ENCODE results near the gene PPP1R7. TPM values are rescaled to one million over a fixed set of nuclear protein-coding genes. Genes with fewer than 3 reads are reported as not detected.
A peak's percentile ranks its signal among the peaks of the same experiment; 100 is the strongest.

PPP1R7 gene
- total and polyA plus RNA-seq, 5 donors from 2014 or later, result 68.0 to 150 (median 106) TPM

- Mint-ChIP-seq H3K27ac (no peak overlapping the region), H3K4me3 (no peak overlapping the region), H3K27me3 (no peaks in the 10 kb centered on the region), H3K9me3 (peaks cover 0 to 4% (median 0%) of the 10 kb centered on the region in 7 donors), H3K36me3 (peaks cover 34% of the 10 kb centered on the region), H3K4me1 (peaks cover 0 to 7% (median 3%) of the 10 kb centered on the region in 4 donors)
- Histone ChIP-seq H3K4me3 (ENCODE audit: low read depth, low read length) (no peak overlapping the region), H3K27ac (ENCODE audit: insufficient read depth, low read length, poor library complexity, severe bottlenecking) (no peak overlapping the region), H3K36me3 (ENCODE audit: control insufficient read depth, insufficient read depth, low read length) (peaks cover 43% of the 10 kb centered on the region), H3K27me3 (ENCODE audit: control insufficient read depth, insufficient read depth, low read length) (no peaks in the 10 kb centered on the region), H3K9me3 (ENCODE audit: control insufficient read depth in 2 of 2, low read length in 2 of 2) (no peaks in the 10 kb centered on the region), H3K4me1 (ENCODE audit: control insufficient read depth, insufficient read depth, low read length, poor library complexity, severe bottlenecking) (no peaks in the 10 kb centered on the region)
- ATAC-seq (ENCODE audit: low read depth in 2 of 2) (no peak), DNase-seq (no peak)
These were observed 76.7 kb downstream of the PPP1R7 start for GRCh38 chr2:241226723-241227572.

GRCh38 chr2:241227594-241227993 lies 77.3 kb downstream of the PPP1R7 start:
- peaks cover 0 to 6% (median 1%) of the 10 kb centered on the region in 4 donors for H3K4me1 Mint-ChIP-seq
- H3K27ac ChIP-seq (ENCODE audit: insufficient read depth, low read length, poor library complexity, severe bottlenecking), result no peak overlapping the region
- no peak for DNase-seq
- no peaks in the 10 kb centered on the region for H3K27me3 ChIP-seq (ENCODE audit: control insufficient read depth, insufficient read depth, low read length)
- peak overlapping the region in 1 of 3 donors; percentile 5 for H3K27ac Mint-ChIP-seq
- H3K36me3 Mint-ChIP-seq, result peaks cover 39% of the 10 kb centered on the region
- H3K36me3 ChIP-seq (ENCODE audit: control insufficient read depth, insufficient read depth, low read length), result peaks cover 48% of the 10 kb centered on the region
- no peak overlapping the region for H3K4me3 Mint-ChIP-seq
- H3K4me3 ChIP-seq (ENCODE audit: low read depth, low read length), result no peak overlapping the region
- peaks cover 0 to 4% (median 0%) of the 10 kb centered on the region in 7 donors for H3K9me3 Mint-ChIP-seq
- H3K4me1 ChIP-seq (ENCODE audit: control insufficient read depth, insufficient read depth, low read length, poor library complexity, severe bottlenecking), result no peaks in the 10 kb centered on the region
- no peaks in the 10 kb centered on the region for H3K27me3 Mint-ChIP-seq
- no peaks in the 10 kb centered on the region for H3K9me3 ChIP-seq (ENCODE audit: control insufficient read depth in 2 of 2, low read length in 2 of 2)
- no peak for ATAC-seq (ENCODE audit: low read depth in 2 of 2)

GRCh38 chr2:241228081-241228859 lies 78.0 kb downstream of the PPP1R7 start:
- H3K4me3 ChIP-seq (ENCODE audit: low read depth, low read length), result no peak overlapping the region
- peaks cover 0 to 4% (median 0%) of the 10 kb centered on the region in 7 donors for H3K9me3 Mint-ChIP-seq
- H3K27me3 ChIP-seq (ENCODE audit: control insufficient read depth, insufficient read depth, low read length), result no peaks in the 10 kb centered on the region
- H3K9me3 ChIP-seq (ENCODE audit: control insufficient read depth in 2 of 2, low read length in 2 of 2), result no peaks in the 10 kb centered on the region
- no peaks in the 10 kb centered on the region for H3K27me3 Mint-ChIP-seq
- peaks cover 41% of the 10 kb centered on the region for H3K36me3 Mint-ChIP-seq
- H3K27ac ChIP-seq (ENCODE audit: insufficient read depth, low read length, poor library complexity, severe bottlenecking), result no peak overlapping the region
- ATAC-seq (ENCODE audit: low read depth in 2 of 2), result no peak
- H3K4me1 ChIP-seq (ENCODE audit: control insufficient read depth, insufficient read depth, low read length, poor library complexity, severe bottlenecking), result no peaks in the 10 kb centered on the region
- H3K27ac Mint-ChIP-seq, result no peak overlapping the region
- no peak for DNase-seq
- peaks cover 53% of the 10 kb centered on the region for H3K36me3 ChIP-seq (ENCODE audit: control insufficient read depth, insufficient read depth, low read length)
- no peak overlapping the region for H3K4me3 Mint-ChIP-seq
- peaks cover 0 to 3% (median 0%) of the 10 kb centered on the region in 4 donors for H3K4me1 Mint-ChIP-seq

- Mint-ChIP-seq H3K4me1 (peaks cover 0 to 3% (median 0%) of the 10 kb centered on the region in 4 donors), H3K27me3 (no peaks in the 10 kb centered on the region), H3K9me3 (peaks cover 0 to 4% (median 0%) of the 10 kb centered on the region in 7 donors), H3K36me3 (peaks cover 46% of the 10 kb centered on the region), H3K4me3 (peak overlapping the region in 1 of 4 donors; percentile 43), H3K27ac (no peak overlapping the region)
- Histone ChIP-seq H3K4me1 (ENCODE audit: control insufficient read depth, insufficient read depth, low read length, poor library complexity, severe bottlenecking) (no peaks in the 10 kb centered on the region), H3K27me3 (ENCODE audit: control insufficient read depth, insufficient read depth, low read length) (no peaks in the 10 kb centered on the region), H3K36me3 (ENCODE audit: control insufficient read depth, insufficient read depth, low read length) (peaks cover 60% of the 10 kb centered on the region), H3K4me3 (ENCODE audit: low read depth, low read length) (no peak overlapping the region), H3K27ac (ENCODE audit: insufficient read depth, low read length, poor library complexity, severe bottlenecking) (no peak overlapping the region), H3K9me3 (ENCODE audit: control insufficient read depth in 2 of 2, low read length in 2 of 2) (no peaks in the 10 kb centered on the region)
- ATAC-seq (ENCODE audit: low read depth in 2 of 2) (no peak), DNase-seq (no peak)
These were observed 78.7 kb downstream of the PPP1R7 start for GRCh38 chr2:241228860-241229516.

GRCh38 chr2:241229563-241230401 lies 79.5 kb downstream of the PPP1R7 start:
- Mint-ChIP-seq H3K36me3 (peaks cover 51% of the 10 kb centered on the region), H3K9me3 (peaks cover 0 to under 1% (median 0%) of the 10 kb centered on the region in 7 donors), H3K27ac (no peak overlapping the region), H3K4me1 (no peaks in the 10 kb centered on the region), H3K27me3 (no peaks in the 10 kb centered on the region), H3K4me3 (no peak overlapping the region)
- no peak for ATAC-seq (ENCODE audit: low read depth in 2 of 2)
- Histone ChIP-seq H3K9me3 (ENCODE audit: control insufficient read depth in 2 of 2, low read length in 2 of 2) (no peaks in the 10 kb centered on the region), H3K27ac (ENCODE audit: insufficient read depth, low read length, poor library complexity, severe bottlenecking) (no peak overlapping the region), H3K4me1 (ENCODE audit: control insufficient read depth, insufficient read depth, low read length, poor library complexity, severe bottlenecking) (no peaks in the 10 kb centered on the region), H3K36me3 (ENCODE audit: control insufficient read depth, insufficient read depth, low read length) (peaks cover 68% of the 10 kb centered on the region), H3K27me3 (ENCODE audit: control insufficient read depth, insufficient read depth, low read length) (no peaks in the 10 kb centered on the region), H3K4me3 (ENCODE audit: low read depth, low read length) (no peak overlapping the region)
- DNase-seq, result no peak

- Histone ChIP-seq H3K36me3 (ENCODE audit: control insufficient read depth, insufficient read depth, low read length) (peaks cover 75% of the 10 kb centered on the region), H3K9me3 (ENCODE audit: control insufficient read depth in 2 of 2, low read length in 2 of 2) (no peaks in the 10 kb centered on the region), H3K27me3 (ENCODE audit: control insufficient read depth, insufficient read depth, low read length) (no peaks in the 10 kb centered on the region), H3K4me3 (ENCODE audit: low read depth, low read length) (no peak overlapping the region), H3K27ac (ENCODE audit: insufficient read depth, low read length, poor library complexity, severe bottlenecking) (no peak overlapping the region), H3K4me1 (ENCODE audit: control insufficient read depth, insufficient read depth, low read length, poor library complexity, severe bottlenecking) (no peaks in the 10 kb centered on the region)
- no peaks in the 10 kb centered on the region for H3K27me3 Mint-ChIP-seq
- H3K9me3 Mint-ChIP-seq, result no peaks in the 10 kb centered on the region
- no peak overlapping the region for H3K27ac Mint-ChIP-seq
- no peaks in the 10 kb centered on the region for H3K4me1 Mint-ChIP-seq
- no peak for ATAC-seq (ENCODE audit: low read depth in 2 of 2)
- peaks cover 58% of the 10 kb centered on the region for H3K36me3 Mint-ChIP-seq
- H3K4me3 Mint-ChIP-seq, result no peak overlapping the region
- no peak for DNase-seq
These were observed 80.2 kb downstream of the PPP1R7 start for GRCh38 chr2:241230435-241230834.
